ENCODE results near the gene PLPP2.
"Not testable (repeated sequence)": the region's sequence is repeated elsewhere in the genome, so short reads cannot be mapped to it uniquely, and the experiment has no call there.

The PLPP2 gene

DNA sequence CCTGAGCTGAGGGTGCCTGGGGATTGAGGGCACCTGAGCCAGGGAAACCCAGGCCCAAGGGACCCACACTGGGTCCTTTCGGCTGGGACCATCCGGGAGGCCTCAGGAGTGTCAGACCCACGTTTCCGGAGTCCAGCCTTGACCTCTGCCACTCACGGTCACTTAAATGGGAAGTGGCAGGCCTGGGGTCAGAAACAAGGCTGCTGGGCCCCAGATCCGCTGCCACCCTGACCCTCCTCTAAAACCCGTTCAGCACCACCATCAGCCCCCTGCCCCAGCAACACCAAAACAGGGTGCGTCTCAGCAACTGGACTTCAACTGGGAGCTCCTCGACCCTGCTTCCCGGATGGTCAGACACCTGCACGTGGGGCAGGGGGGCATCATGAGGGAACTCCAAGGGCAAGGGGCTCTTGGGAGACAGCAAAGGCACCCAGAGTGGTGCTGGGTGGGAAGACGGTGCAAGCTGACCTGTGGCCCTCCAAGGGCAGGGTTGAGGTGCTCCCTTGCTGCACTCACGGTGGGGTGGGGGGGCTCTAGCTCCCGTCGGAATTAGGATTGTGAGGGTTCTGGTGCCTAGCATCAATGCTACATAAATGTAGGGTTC, 1.2 kb upstream of the PLPP2 start:
- no peak for FAIRE-seq

DNA sequence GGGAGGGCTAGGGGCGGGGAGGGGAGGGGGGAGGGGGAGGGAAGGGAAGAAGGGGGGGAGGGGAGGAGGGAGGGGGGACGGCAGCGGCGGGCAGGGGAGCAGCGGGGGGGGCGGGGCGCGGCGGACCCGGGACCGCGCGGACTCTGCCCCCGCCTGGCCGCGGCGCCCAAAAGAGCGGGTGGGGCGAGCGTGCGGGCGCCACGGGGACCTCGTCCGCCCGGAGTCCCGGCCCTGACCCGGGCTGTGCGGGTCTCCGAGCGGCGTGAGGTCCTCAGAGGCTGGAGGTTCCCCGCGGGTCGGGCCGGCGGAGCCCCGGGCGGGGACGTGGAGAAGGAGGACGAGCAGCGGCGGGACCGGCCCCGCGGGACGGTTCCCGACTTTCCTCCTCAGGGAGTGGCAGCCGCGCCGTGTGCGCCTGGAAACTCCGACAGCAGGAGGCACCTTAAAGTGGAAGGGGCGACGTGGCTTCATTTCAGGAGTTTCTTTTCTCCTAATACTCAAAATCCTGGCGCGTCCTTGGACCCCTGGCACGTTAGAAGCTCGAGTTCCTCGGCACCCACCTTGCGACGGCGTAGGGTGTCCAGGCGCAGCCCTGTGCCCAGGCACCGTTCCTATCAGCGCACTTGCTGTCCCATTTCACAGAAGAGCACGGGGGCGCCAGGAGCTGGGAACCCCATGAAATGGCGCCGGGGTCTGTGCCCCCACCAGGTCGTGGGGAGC, 518 bp upstream of the PLPP2 start:
- FAIRE-seq, result no peak

DNA sequence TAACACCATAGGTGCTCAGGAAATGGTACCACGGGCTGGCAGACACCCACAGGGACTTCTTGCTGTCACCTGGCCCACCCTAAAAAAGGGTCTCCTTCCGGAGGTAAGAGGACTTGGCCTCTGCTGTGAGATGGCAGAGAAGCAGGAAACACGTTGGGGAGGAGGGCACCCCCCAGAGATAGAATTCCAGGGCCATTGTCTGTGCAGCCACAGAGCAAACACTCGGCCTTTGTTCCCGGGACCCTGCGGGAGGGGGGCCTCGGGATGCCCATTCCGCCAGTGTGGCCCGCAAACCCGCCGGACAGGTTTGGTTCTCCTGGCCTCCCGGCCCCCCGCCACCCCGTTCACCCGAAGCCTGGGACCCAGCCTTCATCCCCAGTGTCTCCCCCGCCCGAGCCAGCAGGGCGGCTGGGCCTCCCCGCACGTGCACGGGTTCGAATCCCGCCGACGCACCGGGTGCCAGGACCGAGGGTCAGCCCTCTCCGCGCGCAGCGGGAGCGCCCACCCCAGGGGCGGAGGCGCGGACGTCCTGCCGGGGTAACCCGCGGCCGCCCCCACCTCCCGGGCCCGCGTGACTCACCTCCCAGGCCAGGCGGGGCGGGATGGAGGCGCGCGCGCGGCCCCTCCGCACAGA, 714 bp downstream of the PLPP2 start:
- FAIRE-seq, result no peak

DNA sequence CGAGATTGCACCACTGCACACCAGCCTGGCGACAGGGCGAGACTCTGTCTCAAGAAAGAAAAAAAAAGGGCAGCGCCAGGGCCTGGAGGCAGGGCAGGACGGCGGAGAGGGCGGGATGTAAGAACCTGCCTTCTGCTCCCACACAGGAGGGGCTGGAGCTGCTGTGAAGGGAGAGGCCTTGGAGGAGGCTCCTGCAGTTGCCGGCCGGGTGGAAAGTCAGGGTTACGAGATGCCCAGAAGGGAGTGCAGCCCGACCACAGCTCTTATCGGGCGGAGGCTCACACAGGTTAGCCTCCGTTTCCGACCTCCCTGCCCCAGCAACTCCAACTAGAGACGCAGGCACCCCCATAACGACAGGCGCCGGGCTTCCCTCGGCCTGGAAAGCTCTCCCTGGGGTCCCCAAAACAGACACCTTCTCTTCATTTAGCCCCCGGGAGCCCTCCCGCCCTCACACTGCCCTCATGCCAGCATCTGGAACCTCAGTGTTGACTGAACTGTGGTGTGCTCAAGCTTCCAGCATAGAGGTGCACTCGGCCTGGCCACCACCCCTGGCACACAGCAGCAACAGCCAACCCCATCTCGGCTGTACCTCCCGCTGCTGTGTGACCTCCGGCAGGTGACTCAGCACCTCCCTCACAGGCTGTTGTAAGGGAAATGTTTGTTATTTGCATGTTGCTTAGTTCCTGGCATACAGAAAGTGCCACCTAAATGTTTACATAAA, 1.4 kb downstream of the PLPP2 start:
- no peak for FAIRE-seq

DNA sequence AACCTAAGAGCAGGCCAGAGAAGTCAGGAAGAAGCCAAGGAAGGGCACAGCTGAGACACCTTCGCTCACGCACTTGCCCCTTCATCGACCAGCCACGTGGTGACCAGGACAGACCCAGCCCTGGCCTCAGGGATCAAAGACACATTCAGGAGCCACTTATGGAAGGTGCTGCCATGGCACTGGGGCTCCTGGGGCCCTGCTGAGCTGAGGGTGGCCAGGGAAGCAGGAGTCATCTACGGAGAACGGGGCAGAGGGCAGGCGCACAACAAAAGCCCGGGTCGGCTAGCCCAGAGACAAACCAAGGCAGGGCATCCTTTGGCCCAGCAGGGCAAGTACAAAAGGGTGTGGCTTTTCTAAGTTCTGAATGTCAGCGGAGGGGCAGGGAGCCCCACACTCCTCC, 2.3 kb downstream of the PLPP2 start:
- no peak for FAIRE-seq

DNA sequence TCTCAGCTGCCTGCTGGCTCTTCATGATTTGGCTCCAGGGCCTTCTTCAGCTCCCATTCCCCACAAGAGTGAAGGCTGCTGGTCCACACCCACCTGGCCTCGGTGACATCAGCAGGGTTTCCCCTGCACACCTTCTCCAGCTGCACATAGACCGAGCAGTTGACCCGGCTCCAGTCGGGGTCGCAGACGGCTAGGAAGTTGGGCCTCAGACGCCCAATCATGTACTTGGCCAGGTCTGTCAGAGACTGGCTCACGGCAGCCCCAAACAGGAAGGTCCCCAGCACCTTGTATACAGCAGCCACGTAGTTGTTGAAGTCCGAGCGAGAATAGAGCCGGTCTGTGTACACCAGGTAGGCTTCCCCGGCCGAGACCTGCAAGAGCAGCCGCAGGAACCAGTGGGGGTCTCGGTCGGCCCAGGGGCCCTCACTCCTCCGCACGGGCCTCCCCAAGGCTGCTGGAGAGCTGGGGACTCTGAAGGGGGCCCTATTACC, 3.8 kb downstream of the PLPP2 start:
- FAIRE-seq, result no peak

DNA sequence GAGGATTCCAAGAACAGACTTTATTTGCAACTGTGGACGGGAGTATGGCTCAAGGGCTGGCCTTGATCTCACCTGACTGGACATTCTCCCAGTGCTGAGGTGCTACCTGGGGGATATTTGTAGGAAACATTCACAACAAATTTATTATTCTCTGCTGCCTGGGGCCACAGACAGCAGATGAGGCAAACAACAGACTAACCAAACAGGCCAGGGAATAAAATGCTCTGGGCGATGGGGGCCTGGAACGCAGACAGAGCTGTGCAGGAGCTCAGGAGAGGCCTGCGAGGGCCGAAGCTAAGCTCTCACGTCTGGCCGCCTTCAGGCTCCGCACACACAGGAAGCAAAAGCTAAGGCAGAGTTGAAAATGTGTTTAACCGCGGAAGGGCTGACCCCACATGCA, 7.8 kb downstream of the PLPP2 start:
- no peak for FAIRE-seq

DNA sequence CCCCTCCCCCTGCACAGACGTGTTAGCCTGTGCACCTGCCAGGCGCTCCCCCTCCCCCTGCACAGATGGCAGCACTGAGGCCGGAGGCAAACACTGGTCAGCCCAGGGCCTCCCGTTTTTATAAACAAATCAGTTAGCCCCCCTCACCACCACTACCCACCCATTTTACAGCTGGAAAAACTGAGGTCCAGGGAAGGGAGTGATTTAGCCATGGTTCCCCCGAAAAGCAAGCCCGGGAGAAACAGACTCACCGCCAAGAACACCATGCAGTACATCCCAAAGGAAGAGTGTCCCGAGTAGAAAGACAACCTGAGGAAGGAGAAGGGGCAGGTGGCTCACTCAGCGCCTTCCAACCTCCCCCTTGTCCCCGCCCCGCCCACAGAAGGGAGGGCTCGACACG, 8.7 kb downstream of the PLPP2 start:
- no peak for FAIRE-seq

DNA sequence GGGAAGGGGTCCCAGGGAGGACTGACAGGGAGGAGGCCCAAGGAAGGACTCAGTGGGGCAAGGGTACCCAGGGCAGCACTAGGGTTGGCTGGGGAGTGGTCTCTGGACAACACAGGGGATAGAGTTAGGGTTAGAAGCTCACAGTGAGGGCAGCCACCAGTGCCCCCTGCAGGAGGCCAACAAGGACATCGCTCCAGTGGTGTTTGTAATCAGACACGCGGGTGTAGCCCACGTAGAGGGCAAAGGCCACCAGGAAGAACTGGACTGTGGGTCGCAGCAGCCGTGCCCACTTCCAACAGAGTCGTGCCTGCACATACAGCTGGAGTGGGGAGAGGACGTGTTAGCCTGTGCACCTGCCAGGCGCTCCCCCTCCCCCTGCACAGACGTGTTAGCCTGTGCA, 9.2 kb downstream of the PLPP2 start:
- no peak for FAIRE-seq

DNA sequence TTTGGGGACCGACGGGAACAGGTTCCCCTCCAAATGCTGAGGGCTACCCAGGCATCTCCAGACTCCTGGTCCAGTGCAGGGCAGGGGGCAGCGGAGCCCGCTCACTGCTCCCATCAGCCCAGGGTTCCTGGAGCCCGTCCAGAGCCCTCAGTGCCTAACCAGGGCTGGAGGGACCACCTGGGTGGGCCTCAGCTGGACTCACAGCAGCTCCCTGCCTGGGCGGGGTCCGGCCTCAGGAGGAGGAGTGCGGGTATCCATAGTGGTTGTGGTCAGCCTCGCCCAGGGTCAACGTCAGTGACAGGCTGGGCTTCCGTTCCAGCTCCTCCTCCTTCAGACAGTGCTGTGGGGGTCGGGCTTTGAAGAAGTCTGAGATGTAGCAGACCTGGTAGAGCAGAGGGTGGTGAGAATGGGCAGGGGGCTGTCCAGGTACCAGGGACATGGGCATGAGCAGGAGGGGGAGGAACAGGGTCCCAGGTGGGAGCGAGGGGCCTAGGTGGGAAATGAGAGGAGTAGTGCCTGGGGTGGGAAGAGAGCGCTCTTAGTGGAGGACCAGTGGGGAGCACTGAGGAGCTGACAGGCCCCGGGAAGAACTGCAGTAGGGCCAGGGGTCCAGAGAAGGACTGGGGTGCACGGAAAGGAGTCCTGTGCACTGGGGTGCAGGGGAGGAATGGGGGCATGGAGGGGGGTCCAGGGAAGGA, 9.9 kb downstream of the PLPP2 start:
- no peak for FAIRE-seq

DNA sequence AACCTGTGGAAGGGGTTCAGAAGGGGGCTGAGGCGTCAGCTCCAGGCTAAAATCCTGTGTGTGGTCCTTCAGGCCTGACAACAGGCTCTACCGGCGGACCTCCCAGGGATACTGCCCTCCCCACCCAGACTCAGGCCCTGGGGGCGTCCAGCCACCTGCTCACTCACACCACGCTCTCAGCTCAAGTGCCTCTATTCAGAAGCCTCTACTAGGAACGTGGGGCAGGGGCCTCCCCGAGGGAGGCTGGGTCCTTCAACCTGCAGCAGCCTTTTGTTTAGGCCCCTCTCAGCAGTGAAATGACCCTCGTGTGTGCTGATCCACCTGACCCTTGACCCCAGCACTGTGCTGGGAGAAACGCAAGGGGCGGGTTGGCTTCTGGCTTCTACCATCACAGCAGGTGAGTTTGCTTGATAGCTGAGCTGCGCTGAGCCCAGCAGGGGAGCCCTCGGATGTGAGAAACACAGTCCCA, 10.6 kb downstream of the PLPP2 start:
- FAIRE-seq, result no peak

DNA sequence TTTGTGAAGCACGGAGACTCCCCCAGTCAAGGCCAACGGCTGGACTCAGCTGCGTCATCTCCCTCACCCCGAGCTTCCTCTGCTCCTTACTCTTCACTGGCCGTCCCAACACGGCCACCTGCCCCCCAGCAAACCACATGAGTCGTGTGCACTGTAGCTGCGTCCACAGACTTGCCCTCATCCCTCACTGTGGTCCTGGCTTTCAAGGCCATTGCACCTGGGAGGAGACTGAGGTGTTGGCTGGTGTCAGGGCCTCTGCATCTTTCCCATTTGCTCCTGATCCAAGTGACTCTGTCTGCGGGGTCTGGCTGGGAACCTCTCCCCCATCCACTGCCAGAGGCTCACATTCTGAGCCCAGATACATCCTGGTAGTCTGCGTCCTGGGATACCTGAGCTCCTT, 11.5 kb downstream of the PLPP2 start:
- no peak for FAIRE-seq

DNA sequence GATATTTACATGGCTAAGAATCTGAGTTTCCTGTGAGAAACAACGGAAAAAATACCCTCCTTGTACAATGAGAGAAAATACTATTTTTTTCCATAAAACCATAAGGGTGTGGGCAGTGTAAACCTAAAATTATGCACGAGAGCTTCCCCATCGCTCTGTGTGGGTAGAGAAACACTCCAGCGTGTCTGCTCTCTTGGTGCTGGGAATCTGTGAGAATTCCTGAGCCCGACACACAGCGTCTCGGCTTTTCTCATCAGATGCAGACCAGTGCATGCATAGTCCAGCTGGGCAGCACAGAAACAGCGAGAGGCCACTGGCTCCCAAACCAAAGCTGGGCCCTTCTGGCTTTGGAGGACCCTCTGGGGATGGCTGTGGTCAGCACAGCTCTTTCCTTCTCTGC, 12.0 kb downstream of the PLPP2 start:
- no peak for FAIRE-seq

DNA sequence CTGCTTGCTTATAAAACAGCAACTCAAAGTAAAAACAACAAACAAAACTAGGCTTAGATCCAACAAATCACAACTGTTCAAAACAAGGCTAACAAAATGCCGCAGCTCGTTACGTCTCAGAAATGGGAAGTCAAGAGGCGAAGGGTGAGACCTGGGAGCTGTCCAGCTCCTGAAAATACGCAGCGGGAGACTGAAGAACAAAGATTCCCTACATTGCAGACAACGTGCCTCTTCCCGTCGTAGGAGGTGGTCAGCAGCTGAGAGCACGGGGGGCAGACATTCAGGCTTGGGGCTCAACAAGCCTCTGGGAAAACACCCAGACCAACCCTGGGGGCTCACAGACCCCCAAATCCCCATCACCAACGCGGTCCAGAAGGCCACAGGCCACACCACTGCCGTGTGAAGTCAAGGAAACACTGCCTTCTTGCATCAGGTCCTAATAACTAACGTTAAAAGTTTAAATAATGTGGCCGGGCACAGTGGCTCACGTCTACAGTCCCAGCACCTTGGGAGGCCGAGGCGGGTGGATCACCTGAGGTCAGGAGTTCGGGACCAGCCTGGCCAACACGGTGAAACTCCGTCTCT, 13.5 kb downstream of the PLPP2 start:
- FAIRE-seq, result no peak

DNA sequence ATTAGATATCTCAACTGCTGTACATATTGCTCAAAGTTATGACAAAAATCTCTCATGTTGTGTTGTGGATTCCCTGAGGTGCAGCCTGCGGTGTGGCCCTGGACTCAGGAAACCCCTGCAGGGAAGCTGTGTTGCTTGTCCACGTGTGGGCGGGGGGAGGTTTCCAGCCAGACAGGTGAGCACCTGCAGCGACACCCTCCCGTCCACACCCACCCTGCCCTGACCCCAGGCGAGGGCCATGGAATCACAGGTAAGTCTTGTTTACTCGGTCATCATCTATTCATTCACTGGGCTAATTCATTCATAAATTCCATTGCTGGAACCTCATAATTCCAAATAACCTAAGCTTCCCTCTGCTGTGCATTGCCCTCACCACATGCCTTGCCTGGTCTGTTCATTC, 14.1 kb downstream of the PLPP2 start:
- FAIRE-seq, result no peak

DNA sequence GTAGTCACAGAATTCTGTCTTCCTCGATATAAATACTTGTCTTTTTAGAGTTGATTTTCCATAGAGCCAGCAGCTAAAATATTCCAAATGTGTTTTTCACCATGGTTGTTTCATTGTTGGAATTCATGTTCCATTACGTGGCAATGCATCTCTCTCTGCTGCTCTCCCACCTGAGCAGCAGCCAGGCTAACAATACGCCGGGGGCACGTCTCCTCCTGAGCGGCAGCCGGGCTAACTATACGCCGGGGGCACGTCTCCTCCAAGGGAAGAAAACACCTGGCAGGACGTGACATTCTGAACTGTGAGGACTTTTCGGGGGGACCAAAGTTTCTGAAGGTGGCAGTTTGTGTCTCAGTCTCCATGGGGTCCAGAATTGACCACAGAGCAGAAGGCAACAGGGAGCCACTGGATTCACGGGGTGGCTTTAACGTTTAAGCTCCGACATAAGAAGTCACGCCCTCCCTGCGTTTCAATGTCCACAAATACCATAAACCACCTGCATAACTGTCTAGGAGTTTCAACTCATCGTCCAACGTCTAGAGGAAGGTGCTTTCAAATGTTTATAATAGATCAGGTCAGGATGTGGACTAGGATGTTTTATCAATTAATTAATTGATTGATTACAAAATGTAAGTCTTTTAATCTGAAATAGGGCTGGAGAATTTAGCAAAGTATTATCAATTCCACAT, 15.1 kb downstream of the PLPP2 start:
- no peak for FAIRE-seq

DNA sequence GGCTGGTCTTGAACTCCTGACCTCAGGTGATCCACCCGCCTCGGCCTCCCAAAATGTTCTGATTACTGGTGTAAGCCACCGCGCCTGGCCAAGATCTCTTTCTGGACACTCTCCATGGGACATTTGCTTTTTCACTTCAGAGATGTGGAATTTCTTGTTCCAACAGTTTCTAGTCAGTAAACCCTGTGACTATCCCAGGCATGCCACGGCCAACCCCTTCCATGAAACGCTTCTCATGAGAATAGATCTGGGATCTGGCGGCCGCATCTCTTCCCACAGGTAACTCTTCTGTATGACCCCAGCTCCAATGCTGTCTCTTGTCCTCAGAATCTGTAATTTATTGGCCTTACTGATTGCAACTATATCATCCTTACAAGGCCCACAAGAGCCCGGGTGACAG, 16.2 kb downstream of the PLPP2 start:
- FAIRE-seq, result no peak

DNA sequence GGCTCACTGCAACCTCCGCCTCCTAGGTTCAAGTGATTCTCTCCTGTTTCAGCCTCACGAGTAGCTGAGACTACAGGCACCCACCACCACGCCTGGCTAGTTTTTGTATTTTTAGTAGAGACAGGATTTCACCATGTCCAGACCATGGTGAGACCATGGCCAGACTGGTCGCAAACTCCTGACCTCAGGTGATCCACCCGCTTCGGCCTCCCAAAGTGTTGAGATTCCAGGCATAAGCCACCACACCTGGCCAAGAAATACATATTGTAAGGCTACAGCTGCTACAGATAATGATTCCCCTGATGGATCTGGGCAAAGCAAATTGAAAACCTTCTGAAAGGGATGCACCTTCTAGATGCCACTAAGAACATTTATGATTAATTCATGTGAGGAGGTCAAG, 17.8 kb downstream of the PLPP2 start:
- no peak for FAIRE-seq

DNA sequence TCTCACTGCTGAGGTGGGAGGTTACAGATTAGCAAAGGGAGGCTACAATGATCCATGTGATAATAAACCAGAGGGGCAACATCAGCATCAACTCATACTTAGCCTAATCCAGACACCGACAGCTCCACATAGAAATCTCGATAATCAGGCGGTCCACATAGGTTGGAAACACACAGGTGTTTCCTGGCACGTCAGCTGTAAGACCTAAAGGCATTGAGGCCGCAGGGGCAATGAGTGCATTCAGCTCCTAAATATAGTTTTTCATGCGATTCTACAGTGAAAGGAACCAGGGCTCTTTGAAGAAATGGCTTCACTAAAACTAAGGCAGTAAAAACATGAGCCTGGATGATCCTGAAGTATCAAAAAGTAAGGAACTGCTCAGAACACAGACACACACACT, 19.3 kb downstream of the PLPP2 start:
- FAIRE-seq, result no peak

DNA sequence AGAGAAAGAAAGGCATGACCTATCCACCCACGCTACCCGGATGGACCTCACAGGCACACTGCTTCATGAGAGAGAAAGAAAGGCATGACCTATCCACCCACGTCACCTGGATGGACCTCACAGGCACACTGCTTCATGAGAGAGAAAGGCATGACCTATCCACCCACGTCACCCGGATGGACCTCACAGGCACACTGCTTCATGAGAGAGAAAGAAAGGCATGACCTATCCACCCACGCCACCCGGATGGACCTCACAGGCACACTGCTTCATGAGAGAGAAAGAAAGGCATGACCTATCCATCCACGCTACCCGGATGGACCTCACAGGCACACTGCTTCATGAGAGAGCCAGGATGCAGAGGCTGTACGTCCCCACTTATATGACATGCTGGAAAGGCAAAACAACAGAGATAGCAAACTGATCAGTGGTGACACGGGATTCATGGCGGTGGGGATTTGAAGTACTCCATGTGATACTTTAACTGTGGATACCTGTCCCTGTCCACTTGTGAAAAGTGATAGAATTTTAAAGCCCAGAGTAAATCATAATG, 20.4 kb downstream of the PLPP2 start:
- FAIRE-seq, result not testable (repeated sequence)

DNA sequence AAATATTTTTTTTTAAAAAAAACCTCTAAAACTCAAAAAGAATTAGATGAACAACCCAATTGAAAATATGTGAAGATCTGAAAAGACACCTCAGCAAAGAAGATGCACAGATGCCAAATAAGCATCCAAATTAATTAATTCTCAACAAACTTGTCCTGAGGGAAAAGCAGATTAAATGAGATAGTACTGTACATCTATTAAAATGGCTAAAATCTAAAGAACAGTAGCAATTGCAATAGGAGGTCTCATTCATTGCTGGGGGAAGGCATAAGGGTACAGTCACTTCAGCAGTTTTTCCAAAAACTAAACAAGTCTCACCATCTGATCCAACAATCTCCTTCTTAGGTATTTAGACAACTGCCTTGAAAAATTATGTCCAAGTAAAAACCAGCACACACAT, 22.0 kb downstream of the PLPP2 start:
- FAIRE-seq, result no peak

DNA sequence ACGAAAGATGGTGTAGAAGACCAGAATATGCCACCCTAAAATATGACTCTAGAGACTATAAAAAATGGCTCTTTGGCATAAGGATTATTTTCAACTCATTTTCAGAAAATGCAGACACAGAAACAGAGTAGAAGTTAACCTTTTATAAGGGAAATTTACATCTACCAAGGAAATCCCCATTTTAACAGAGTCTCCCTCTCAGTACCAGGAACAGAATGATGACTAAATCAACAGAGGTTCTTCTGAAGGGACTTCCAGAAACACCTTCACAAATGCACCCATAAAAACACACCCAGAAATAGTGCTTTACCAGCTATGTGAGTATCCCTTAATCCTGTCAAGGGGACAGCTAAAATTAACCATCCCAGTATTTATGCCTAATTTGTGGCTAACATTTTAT, 29.1 kb downstream of the PLPP2 start:
- FAIRE-seq, result no peak

Data from A204.1 (cell line).